SW480 (cell line): ENCODE data around the gene PIR.

Source experiments
- DNase-seq: peaks from one replicate; pipeline ENCODE4 v3.0.0-alpha.2; 2016; ENCODE audit warnings: low spot score

PIR gene

GRCh38 chrX:15349046-15349445, 144.1 kb downstream of the PIR start:
- peak; percentile 57 for DNase-seq

- no peak for DNase-seq
Measured at GRCh38 chrX:15345976-15346375, 147.2 kb downstream of the PIR start.

GRCh38 chrX:15344106-15344505, 149.0 kb downstream of the PIR start:
- no peak for DNase-seq

- DNase-seq: no peak
Measured at GRCh38 chrX:15343075-15343476, 150.1 kb downstream of the PIR start.

GRCh38 chrX:15340867-15341266, 152.3 kb downstream of the PIR start:
- no peak for DNase-seq

GRCh38 chrX:15336023-15336413, 157.1 kb downstream of the PIR start:
- peak; percentile 29 for DNase-seq

- DNase-seq: peak; percentile 95
Measured at GRCh38 chrX:15335135-15336022, 157.8 kb downstream of the PIR start, which contains the start of gene PIGA. PIGA (minus strand) TSS chrX:15335523; CDS start chrX:15331930, 3,593 bp downstream.
